HK-2 (cell line): ENCODE results near the gene FAM111B.

ENCODE experiments used
- DNase-seq: peaks from one replicate; pipeline ENCODE4 v3.0.0-alpha.2; 2018; ENCODE audit not compliant: unreplicated experiment

FAM111B gene

DNA sequence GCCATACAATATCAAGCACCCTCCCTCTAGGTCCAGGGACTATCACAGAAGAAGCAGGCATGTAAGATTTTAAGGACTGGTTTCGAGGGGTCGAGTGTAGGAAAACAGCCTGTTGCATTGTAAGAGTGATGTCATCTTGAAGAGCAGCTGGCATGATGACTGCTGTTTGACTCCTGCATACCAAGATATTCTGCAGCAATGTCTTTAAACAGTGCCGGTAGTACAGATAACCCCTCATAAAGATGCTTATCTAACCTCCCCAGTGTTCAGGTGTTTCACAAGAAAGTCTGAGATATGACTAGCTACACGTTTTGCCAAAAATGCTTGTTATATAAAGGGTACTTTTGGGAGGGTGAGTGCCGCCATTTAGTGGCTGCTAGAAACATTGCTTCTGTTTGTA lies 47.6 kb downstream of the FAM111B start:
- DNase-seq: no peak

GRCh38 chr11:59157433-59157832 lies 50.4 kb downstream of the FAM111B start:
- no peak for DNase-seq

DNA sequence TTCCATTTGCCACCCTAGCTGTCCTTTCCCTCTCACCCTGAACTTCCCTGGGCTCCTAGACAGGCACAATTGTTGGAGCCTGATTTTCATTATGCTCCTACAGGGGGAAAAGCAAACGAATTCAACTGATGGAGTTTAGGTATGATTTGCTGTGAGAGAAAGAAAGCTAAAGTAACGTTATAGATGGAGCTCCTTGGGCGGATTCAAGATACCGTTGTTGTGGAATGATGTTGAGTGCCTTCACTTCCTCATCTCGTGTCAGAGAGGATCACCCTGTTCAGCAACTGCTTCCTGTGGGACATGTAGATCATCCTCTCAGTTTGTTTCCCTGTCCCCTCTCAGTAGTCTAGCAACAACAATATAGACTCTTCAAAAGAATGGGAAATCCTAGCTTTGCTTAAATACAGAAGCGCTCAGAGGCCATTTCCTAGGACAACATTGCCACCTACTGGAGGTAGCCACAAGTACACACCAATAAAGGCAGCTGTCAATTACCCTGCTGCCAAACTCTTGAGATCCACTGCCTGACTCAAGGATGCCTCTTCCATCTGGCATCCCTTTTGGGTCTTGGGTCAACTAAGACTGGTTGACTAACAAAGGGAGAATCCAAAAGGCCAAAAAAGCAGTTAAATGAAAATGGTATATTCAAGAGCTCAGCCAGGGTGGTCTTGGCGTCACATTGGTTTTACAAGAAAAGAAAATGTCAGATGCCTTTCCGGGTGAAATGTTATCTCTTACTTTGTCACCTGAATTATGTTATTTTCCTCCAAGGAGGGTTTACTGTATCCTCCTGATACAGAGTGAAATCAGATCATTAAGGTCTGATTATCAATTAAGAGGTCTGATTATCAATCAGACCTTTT lies 51.4 kb downstream of the FAM111B start:
- peak; percentile 41 for DNase-seq

DNA sequence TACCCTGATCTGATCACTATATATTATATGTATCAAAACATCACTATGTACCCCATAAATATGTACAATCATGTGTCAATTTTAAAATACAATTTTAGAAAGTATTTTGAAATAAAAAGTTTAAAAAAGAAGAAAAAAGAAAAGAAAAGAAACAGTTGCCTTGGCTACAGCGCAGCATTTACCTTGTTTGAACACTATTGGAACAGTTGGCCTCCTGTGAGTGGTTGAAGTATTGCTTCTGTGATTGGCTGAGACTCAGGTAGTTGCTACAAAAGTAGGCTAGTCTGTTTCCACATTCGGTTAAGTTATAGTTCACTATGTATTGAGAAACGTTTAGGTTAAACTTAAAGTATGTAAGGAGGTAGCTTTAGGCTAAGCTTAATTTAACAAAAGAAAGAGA lies 57.0 kb downstream of the FAM111B start:
- DNase-seq: no peak

GRCh38 chr11:59171508-59172322 lies 64.7 kb downstream of the FAM111B start, which contains the start of gene DTX4:
DTX4 (plus strand) TSS chr11:59172132; CDS start chr11:59172596, 464 bp downstream.
- peak; percentile 76 for DNase-seq

- peak; percentile 14 for DNase-seq
Measured at GRCh38 chr11:59172345-59173079, 65.5 kb downstream of the FAM111B start.

DNA sequence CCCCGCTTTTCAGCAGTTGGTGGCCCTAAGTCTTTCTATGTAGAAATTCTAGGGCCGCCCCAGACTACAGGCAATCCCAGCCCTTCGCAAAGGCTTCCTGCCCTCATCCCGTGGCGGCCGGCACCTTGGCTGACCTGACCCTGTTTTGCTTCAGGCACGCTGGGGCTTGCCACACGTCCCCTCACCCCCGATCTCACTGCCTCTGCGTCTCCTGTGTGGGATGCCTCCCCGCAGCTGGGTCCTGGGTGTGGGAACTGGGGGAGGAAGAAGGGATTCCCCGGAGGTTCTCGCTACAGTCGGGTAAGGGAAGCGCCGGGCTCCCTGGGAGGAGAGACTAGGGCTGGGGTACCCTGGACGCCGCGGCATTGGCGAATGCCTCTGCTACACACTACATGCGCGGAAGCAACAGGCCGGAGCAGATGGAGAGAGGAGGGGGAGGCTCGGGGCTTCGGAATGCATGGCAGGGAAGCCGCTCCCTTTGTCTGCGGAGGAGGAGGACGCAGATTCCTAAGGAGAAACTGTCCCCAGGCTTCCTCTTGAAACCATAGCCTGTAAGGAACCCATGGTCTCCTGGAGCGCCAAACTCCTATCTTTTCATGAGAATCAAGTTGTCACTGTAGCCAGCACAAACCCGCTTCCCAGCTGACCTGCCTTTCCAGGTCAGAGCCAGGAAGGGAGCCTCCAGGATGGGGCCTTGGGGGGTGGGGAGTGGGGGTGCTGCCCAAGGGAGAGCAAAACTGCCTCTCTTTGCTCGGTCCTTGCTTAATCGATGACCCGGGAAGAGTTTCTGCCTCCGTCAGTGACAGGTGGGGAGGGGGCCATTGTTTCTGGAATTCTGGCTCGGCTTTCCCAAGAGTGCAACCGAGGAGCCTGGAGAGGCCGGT lies 66.3 kb downstream of the FAM111B start:
- DNase-seq: peak; percentile 23

DNA sequence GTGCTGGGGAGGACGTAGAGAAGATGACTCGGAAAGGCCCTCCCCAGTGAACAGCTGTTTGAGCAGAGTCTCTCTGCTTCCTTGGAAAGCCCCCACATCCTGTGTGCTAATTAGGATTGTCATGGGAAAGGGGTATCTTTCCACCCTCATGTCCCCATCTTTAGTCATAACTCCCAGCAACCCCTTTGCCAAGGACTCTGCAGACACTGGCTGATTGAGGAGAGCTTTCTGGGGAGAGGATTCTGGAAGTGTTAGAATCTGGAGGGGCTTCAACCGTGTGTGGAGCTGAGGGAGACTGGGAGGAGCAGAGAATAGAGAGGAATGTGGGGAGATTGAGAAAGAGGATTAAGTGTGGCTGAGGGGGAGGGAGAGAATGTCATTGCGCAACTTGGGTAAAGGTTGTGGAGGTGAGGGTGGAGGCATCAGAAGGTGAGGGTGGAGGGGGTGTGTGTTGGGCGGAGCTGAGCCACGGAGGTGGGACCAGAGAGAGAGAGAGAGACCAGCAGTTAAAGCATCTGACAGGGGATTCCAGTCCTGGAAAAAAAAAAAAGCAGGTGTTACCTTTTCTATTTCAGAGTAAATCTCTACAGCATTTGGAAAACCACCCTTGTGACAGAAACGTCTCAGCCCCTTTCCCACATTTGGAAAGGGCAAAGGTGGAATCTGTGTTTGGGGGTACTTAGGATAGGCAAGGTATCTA lies 67.1 kb downstream of the FAM111B start:
- DNase-seq: no peak

- no peak for DNase-seq
Measured at GRCh38 chr11:59174664-59175033, 67.6 kb downstream of the FAM111B start.

- no peak for DNase-seq
Measured at GRCh38 chr11:59175091-59175501, 68.1 kb downstream of the FAM111B start.

GRCh38 chr11:59176330-59176729 lies 69.3 kb downstream of the FAM111B start:
- DNase-seq: no peak
